GM21360 (cell line): ENCODE data around the gene TNIK.
"Not testable (repeated sequence)": the region's sequence is repeated elsewhere in the genome, so short reads cannot be mapped to it uniquely, and the experiment has no call there.

ENCODE experiments used
- ATAC-seq: cut with Tn5 transposase; IDR thresholded peaks from one replicate; pipeline ENCODE4 v1.9.1; 2021; ENCODE audit warnings: mild to moderate bottlenecking, moderate library complexity; ENCODE audit not compliant: unreplicated experiment

TNIK gene

GRCh38 chr3:171422855-171423254 lies 37.4 kb downstream of the TNIK start:
- ATAC-seq = not testable (repeated sequence)

GRCh38 chr3:171420667-171421066 lies 39.5 kb downstream of the TNIK start:
- no peak for ATAC-seq

- no peak for ATAC-seq
Measured at GRCh38 chr3:171419457-171419856, 40.7 kb downstream of the TNIK start.

- no peak for ATAC-seq
Measured at GRCh38 chr3:171417813-171418212, 42.4 kb downstream of the TNIK start.

- no peak for ATAC-seq
Measured at GRCh38 chr3:171417137-171417536, 43.1 kb downstream of the TNIK start.

- no peak for ATAC-seq
Measured at GRCh38 chr3:171416666-171417065, 43.5 kb downstream of the TNIK start.

- ATAC-seq = no peak
Measured at GRCh38 chr3:171416061-171416460, 44.1 kb downstream of the TNIK start.

GRCh38 chr3:171415070-171415469 lies 45.1 kb downstream of the TNIK start:
- no peak for ATAC-seq

GRCh38 chr3:171412473-171412872 lies 47.7 kb downstream of the TNIK start:
- ATAC-seq = no peak

GRCh38 chr3:171412054-171412453 lies 48.2 kb downstream of the TNIK start:
- ATAC-seq = no peak

- ATAC-seq = no peak
Measured at GRCh38 chr3:171410186-171410585, 50.0 kb downstream of the TNIK start.

GRCh38 chr3:171407759-171408158 lies 52.4 kb downstream of the TNIK start:
- no peak for ATAC-seq

- no peak for ATAC-seq
Measured at GRCh38 chr3:171404376-171404967, 55.7 kb downstream of the TNIK start.

GRCh38 chr3:171402281-171402680 lies 57.9 kb downstream of the TNIK start:
- ATAC-seq = no peak

- ATAC-seq = no peak
Measured at GRCh38 chr3:171401432-171401831, 58.8 kb downstream of the TNIK start.

- ATAC-seq = no peak
Measured at GRCh38 chr3:171399842-171400241, 60.4 kb downstream of the TNIK start.

GRCh38 chr3:171398343-171398742 lies 61.9 kb downstream of the TNIK start:
- ATAC-seq = no peak

GRCh38 chr3:171397089-171397488 lies 63.1 kb downstream of the TNIK start:
- no peak for ATAC-seq

GRCh38 chr3:171396048-171396447 lies 64.2 kb downstream of the TNIK start:
- no peak for ATAC-seq

GRCh38 chr3:171393032-171393744 lies 67.0 kb downstream of the TNIK start:
- ATAC-seq = no peak

- ATAC-seq = no peak
Measured at GRCh38 chr3:171391432-171391831, 68.8 kb downstream of the TNIK start.

GRCh38 chr3:171390051-171390941 lies 69.9 kb downstream of the TNIK start:
- no peak for ATAC-seq
